Loucy (cell line): ENCODE measurements around the gene INSYN2A.

Source experiments
- H2AFZ ChIP-seq: fragments of 200-600 bp; sonication (generic); 2 replicates; pipeline ENCODE4 v1.6.0; 2016; ENCODE audit warnings: antibody characterized with exemption, mild to moderate bottlenecking, low read length, moderate library complexity
- H3F3A ChIP-seq: fragments of 200-600 bp; 2 replicates; pipeline ENCODE4 v1.6.0; 2016; ENCODE audit warnings: antibody characterized with exemption, low read depth, mild to moderate bottlenecking
- H3K27me3 ChIP-seq: fragments of 200-600 bp; sonication (generic); 2 replicates; pipeline ENCODE4 v1.6.1; 2014; ENCODE audit warnings: low read length, mild to moderate bottlenecking; ENCODE audit not compliant: insufficient read depth, poor library complexity, severe bottlenecking
- H3K36me3 ChIP-seq: fragments of 200-600 bp; sonication (generic); 2 replicates; pipeline ENCODE4 v1.6.1; 2016; ENCODE audit warnings: low read length; ENCODE audit not compliant: insufficient read depth
- H3K4me1 ChIP-seq: fragments of 200-600 bp; sonication (generic); 2 replicates; pipeline ENCODE4 v1.5.1; 2014; ENCODE audit warnings: low read length, mild to moderate bottlenecking; ENCODE audit not compliant: insufficient read depth, poor library complexity, severe bottlenecking
- H3K4me2 ChIP-seq: fragments of 200-600 bp; sonication (generic); 2 replicates; pipeline ENCODE4 v1.6.0; 2014; ENCODE audit warnings: antibody characterized with exemption, low read length, low read depth, mild to moderate bottlenecking; ENCODE audit not compliant: poor library complexity, severe bottlenecking
- H3K4me3 ChIP-seq: fragments of 200-600 bp; sonication (generic); 2 replicates; pipeline ENCODE4 v1.5.1; 2014; ENCODE audit warnings: low read length, mild to moderate bottlenecking, mixed read lengths; ENCODE audit not compliant: poor library complexity, severe bottlenecking
- H3K79me2 ChIP-seq: fragments of 200-600 bp; sonication (generic); 2 replicates; pipeline ENCODE4 v1.6.1; 2014; ENCODE audit warnings: low read length; ENCODE audit not compliant: insufficient read depth
- H3K9ac ChIP-seq: fragments of 200-600 bp; sonication (generic); 2 replicates; pipeline ENCODE4 v1.6.0; 2014; ENCODE audit warnings: mild to moderate bottlenecking, low read depth, low read length, moderate library complexity; ENCODE audit not compliant: poor library complexity, severe bottlenecking
- H3K9me2 ChIP-seq: fragments of 200-600 bp; sonication (generic); replicated peaks from 2 replicates; pipeline ENCODE4 v1.6.1; 2016; ENCODE audit warnings: low read depth, low read length, mixed read lengths
- H3K9me3 ChIP-seq: fragments of 200-600 bp; sonication (generic); 2 replicates; pipeline ENCODE4 v1.6.1; 2014; ENCODE audit warnings: mild to moderate bottlenecking, antibody characterized with exemption, low read length, low read depth; ENCODE audit not compliant: insufficient read depth
- H4K20me1 ChIP-seq: fragments of 200-600 bp; sonication (generic); 2 replicates; pipeline ENCODE4 v1.6.0; 2014; ENCODE audit warnings: antibody characterized with exemption, low read length, mild to moderate bottlenecking; ENCODE audit not compliant: insufficient read depth, poor library complexity, severe bottlenecking
- EZH2phosphoT487 ChIP-seq: fragments of 200-600 bp; IDR thresholded peaks from 2 replicates; pipeline ENCODE4 v1.6.1; 2018; ENCODE audit warnings: antibody characterized with exemption, mild to moderate bottlenecking, moderate library complexity, borderline replicate concordance
- TF ChIP-seq, protein P1 (sequence below): fragments of 200-600 bp; sonication (generic); conservative IDR thresholded peaks from 2 replicates; pipeline ENCODE4 v1.5.1; 2014; ENCODE audit warnings: mild to moderate bottlenecking, antibody characterized with exemption, low read length

INSYN2A gene

DNA sequence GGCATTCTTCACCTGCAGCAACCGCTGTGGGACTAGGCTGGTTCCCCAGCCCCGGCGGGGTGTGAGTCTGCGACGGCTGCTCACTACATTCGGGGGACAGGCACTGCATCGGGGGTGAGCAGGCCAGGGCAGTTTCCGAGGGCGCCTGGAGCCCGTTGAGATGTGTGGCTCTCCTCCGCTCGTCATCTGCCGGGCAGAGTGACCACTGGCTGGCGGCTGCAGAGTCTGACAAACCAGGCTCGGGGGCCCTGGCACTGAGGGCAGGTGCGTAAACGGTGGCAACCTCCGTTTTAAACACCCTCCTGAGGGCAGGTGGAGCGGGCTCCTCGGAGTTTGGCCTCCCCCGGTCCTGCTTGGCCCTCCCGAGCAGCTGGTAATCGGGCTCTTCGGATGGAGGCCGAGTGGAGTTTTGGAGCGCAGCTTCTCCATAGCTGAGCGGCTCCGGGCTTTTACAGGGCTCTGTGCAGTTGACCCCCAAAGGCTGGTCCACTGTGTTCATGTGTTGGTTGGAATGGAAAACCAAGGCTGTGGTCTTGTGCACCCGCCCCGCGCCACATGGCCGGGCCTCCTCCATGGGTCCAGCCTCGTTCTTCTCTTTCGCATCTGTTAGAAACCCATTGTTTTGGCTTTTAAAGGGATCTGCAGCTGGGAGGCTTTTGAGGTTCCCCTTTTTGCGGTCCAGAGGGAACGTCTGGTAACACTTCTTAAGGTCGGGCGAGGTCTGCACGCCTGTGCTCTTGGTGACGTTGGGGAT is 20.9 kb downstream of the INSYN2A start:
- Histone ChIP-seq H2AFZ (no peak overlapping the region), H3K27me3 (no peaks in the 10 kb centered on the region), H3K79me2 (no peaks in the 10 kb centered on the region), H4K20me1 (no peaks in the 10 kb centered on the region), H3K9me3 (peaks cover 2% of the 10 kb centered on the region; the same call in 1 of the 2 replicates), H3K36me3 (no peaks in the 10 kb centered on the region), H3K4me3 (no peak overlapping the region), H3K9ac (no peak overlapping the region), H3K9me2 (no peaks in the 10 kb centered on the region), H3K4me2 (no peak overlapping the region), H3F3A (no peaks in the 10 kb centered on the region), H3K4me1 (no peaks in the 10 kb centered on the region)
- TF ChIP-seq, protein P1, sequence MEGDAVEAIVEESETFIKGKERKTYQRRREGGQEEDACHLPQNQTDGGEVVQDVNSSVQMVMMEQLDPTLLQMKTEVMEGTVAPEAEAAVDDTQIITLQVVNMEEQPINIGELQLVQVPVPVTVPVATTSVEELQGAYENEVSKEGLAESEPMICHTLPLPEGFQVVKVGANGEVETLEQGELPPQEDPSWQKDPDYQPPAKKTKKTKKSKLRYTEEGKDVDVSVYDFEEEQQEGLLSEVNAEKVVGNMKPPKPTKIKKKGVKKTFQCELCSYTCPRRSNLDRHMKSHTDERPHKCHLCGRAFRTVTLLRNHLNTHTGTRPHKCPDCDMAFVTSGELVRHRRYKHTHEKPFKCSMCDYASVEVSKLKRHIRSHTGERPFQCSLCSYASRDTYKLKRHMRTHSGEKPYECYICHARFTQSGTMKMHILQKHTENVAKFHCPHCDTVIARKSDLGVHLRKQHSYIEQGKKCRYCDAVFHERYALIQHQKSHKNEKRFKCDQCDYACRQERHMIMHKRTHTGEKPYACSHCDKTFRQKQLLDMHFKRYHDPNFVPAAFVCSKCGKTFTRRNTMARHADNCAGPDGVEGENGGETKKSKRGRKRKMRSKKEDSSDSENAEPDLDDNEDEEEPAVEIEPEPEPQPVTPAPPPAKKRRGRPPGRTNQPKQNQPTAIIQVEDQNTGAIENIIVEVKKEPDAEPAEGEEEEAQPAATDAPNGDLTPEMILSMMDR = no peak
- no peak for TF ChIP-seq EZH2phosphoT487

DNA sequence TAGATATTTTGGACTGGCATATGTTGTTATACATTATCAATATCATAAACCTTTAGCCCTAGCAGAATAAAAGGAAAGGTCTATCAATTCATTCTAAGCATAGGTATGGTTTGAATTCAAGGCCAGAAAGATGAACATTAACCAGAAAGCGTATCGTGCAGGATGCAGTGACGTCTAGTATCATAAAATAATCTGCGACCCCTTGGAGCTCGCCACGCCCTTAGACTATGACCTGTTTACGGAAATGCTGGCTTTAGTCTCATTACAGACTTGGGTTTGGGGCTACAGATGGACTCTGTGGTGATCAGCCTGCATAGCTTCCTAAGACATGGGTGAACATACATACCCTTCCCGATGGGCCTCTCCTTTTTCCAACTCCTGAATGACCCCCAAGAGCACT is 21.5 kb downstream of the INSYN2A start:
- Histone ChIP-seq H3K4me2 (no peak overlapping the region), H3K4me1 (no peaks in the 10 kb centered on the region), H3K9me2 (no peaks in the 10 kb centered on the region), H3K9ac (no peak overlapping the region), H3F3A (no peaks in the 10 kb centered on the region), H3K27me3 (no peaks in the 10 kb centered on the region), H3K4me3 (no peak overlapping the region), H3K9me3 (peaks cover 3% of the 10 kb centered on the region; the same call in 1 of the 2 replicates), H4K20me1 (no peaks in the 10 kb centered on the region), H3K79me2 (no peaks in the 10 kb centered on the region), H2AFZ (no peak overlapping the region), H3K36me3 (no peaks in the 10 kb centered on the region)
- TF ChIP-seq, protein P1 = no peak
- TF ChIP-seq EZH2phosphoT487 = no peak

DNA sequence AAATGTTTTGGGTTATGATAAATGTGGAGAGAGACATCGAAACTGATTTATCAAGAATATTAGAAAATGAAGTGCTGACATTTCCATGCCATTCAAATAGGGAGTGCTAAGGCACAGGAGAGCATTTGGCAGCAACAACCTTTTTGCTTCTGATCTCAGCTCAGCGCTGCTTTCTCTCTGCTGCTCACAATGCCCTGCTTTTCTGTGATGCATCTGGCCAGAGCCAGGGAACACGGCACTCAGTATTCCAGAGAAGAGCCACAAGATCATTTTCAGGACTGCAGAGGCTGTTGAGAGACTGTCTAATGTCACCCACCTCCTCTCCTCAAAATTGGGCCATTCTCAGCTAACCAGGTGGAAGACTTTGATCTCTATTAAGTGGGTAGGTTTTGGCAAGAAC is 28.1 kb downstream of the INSYN2A start:
- Histone ChIP-seq H3K36me3 (no peaks in the 10 kb centered on the region), H2AFZ (no peak overlapping the region), H3K9me2 (no peaks in the 10 kb centered on the region), H3F3A (no peaks in the 10 kb centered on the region), H4K20me1 (no peaks in the 10 kb centered on the region), H3K9ac (no peak overlapping the region), H3K4me3 (no peak overlapping the region), H3K9me3 (peaks cover 3% of the 10 kb centered on the region), H3K4me1 (no peaks in the 10 kb centered on the region), H3K27me3 (no peaks in the 10 kb centered on the region), H3K79me2 (no peaks in the 10 kb centered on the region), H3K4me2 (no peak overlapping the region)
- TF ChIP-seq EZH2phosphoT487 = no peak
- TF ChIP-seq, protein P1 = no peak
